ENCODE results near the gene EAF2.

The EAF2 gene

GRCh38 chr3:121896823-121897222 is 61.8 kb downstream of the EAF2 start:
- Histone ChIP-seq H3F3A (ENCODE audit: insufficient read depth, low read length) (no peaks in the 10 kb centered on the region), H3K79me2 (ENCODE audit: insufficient read depth, low read length) (no peaks in the 10 kb centered on the region), H2AFZ (ENCODE audit: low read length) (no peak overlapping the region), H3K4me2 (ENCODE audit: low read length) (no peak overlapping the region), H3K9me2 (ENCODE audit: low read depth, low read length) (no peaks in the 10 kb centered on the region), H4K20me1 (ENCODE audit: insufficient read depth, low read length) (no peaks in the 10 kb centered on the region), H3K36me3 (ENCODE audit: insufficient read depth, low read length) (peaks cover 8% of the 10 kb centered on the region), H3K9ac (ENCODE audit: low read length) (no peak overlapping the region), H3K27ac (ENCODE audit: low read depth, low read length, poor library complexity, severe bottlenecking) (no peak overlapping the region), H3K27me3 (ENCODE audit: insufficient read depth, low read length) (no peaks in the 10 kb centered on the region), H3K4me1 (ENCODE audit: insufficient read depth, low read length, severe bottlenecking) (no peaks in the 10 kb centered on the region), H3K9me3 (ENCODE audit: low read length) (no peaks in the 10 kb centered on the region), H3K4me3 (ENCODE audit: low read depth, low read length, poor library complexity, severe bottlenecking) (no peak overlapping the region)
- TF ChIP-seq CTCF (IDR thresholded peaks at IDR 0.05; ENCODE audit: low read length) (no peak), EZH2 (IDR thresholded peaks at IDR 0.05; ENCODE audit: borderline replicate concordance, low read length) (no peak)

- Histone ChIP-seq H3K4me1 (ENCODE audit: insufficient read depth, low read length, severe bottlenecking) (no peaks in the 10 kb centered on the region), H3K79me2 (ENCODE audit: insufficient read depth, low read length) (no peaks in the 10 kb centered on the region), H3K9me2 (ENCODE audit: low read depth, low read length) (no peaks in the 10 kb centered on the region), H2AFZ (ENCODE audit: low read length) (no peak overlapping the region), H3K4me3 (ENCODE audit: low read depth, low read length, poor library complexity, severe bottlenecking) (no peak overlapping the region), H3K4me2 (ENCODE audit: low read length) (no peak overlapping the region), H3K36me3 (ENCODE audit: insufficient read depth, low read length) (peaks cover 10% of the 10 kb centered on the region), H3K9me3 (ENCODE audit: low read length) (no peaks in the 10 kb centered on the region), H3K27me3 (ENCODE audit: insufficient read depth, low read length) (no peaks in the 10 kb centered on the region), H3K27ac (ENCODE audit: low read depth, low read length, poor library complexity, severe bottlenecking) (no peak overlapping the region), H3K9ac (ENCODE audit: low read length) (no peak overlapping the region), H3F3A (ENCODE audit: insufficient read depth, low read length) (no peaks in the 10 kb centered on the region), H4K20me1 (ENCODE audit: insufficient read depth, low read length) (no peaks in the 10 kb centered on the region)
- TF ChIP-seq EZH2 (IDR thresholded peaks at IDR 0.05; ENCODE audit: borderline replicate concordance, low read length) (no peak), CTCF (IDR thresholded peaks at IDR 0.05; ENCODE audit: low read length) (no peak)
These were observed 62.3 kb downstream of the EAF2 start for GRCh38 chr3:121897296-121897695.

GRCh38 chr3:121913305-121913990 is 78.4 kb downstream of the EAF2 start:
- Histone ChIP-seq H3K36me3 (ENCODE audit: insufficient read depth, low read length) (peaks cover 26% of the 10 kb centered on the region), H3K4me1 (ENCODE audit: insufficient read depth, low read length, severe bottlenecking) (no peaks in the 10 kb centered on the region), H4K20me1 (ENCODE audit: insufficient read depth, low read length) (no peaks in the 10 kb centered on the region), H3K79me2 (ENCODE audit: insufficient read depth, low read length) (no peaks in the 10 kb centered on the region), H3K9ac (ENCODE audit: low read length) (no peak overlapping the region), H3K4me3 (ENCODE audit: low read depth, low read length, poor library complexity, severe bottlenecking) (no peak overlapping the region), H3K9me2 (ENCODE audit: low read depth, low read length) (no peaks in the 10 kb centered on the region), H3K27me3 (ENCODE audit: insufficient read depth, low read length) (no peaks in the 10 kb centered on the region), H3K4me2 (ENCODE audit: low read length) (no peak overlapping the region), H3K27ac (ENCODE audit: low read depth, low read length, poor library complexity, severe bottlenecking) (no peak overlapping the region), H3F3A (ENCODE audit: insufficient read depth, low read length) (no peaks in the 10 kb centered on the region), H3K9me3 (ENCODE audit: low read length) (no peaks in the 10 kb centered on the region), H2AFZ (ENCODE audit: low read length) (no peak overlapping the region)
- TF ChIP-seq CTCF (IDR thresholded peaks at IDR 0.05; ENCODE audit: low read length) (no peak), EZH2 (IDR thresholded peaks at IDR 0.05; ENCODE audit: borderline replicate concordance, low read length) (no peak)

All from OCI-LY1 (cell line).